C1 segment of cervical spinal cord (tissue), 14 donors: ENCODE measurements around the gene USP9Y.

Experiments used
- DNase-seq, 14 donors: peaks; one replicate each; lab custom pipeline; 2025; lab: John Stamatoyannopoulos, UW

Gene USP9Y

GRCh38 chrY:12784521-12784920, 83.5 kb downstream of the USP9Y start:
- no peak for DNase-seq

DNA sequence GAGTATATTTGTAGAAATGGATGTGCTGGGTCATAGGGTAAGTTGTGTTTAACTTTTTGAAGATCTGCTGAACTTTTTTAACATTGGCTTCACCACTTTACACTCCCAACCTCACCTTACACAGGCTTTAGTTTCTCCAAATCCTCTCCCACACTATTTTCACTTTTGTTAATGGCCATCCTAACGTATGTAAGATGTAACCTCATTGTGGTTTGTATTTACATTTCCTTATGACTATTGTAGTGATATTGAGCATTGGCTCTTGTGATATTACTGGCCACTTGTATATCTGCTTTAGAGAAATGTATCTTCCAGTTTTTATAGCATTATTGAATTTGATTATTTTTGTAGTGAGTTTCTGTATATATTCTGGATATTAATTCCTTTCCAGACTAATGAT, 93.0 kb downstream of the USP9Y start:
- DNase-seq, result no peak

GRCh38 chrY:12808046-12808445, 107.0 kb downstream of the USP9Y start:
- no peak for DNase-seq

DNA sequence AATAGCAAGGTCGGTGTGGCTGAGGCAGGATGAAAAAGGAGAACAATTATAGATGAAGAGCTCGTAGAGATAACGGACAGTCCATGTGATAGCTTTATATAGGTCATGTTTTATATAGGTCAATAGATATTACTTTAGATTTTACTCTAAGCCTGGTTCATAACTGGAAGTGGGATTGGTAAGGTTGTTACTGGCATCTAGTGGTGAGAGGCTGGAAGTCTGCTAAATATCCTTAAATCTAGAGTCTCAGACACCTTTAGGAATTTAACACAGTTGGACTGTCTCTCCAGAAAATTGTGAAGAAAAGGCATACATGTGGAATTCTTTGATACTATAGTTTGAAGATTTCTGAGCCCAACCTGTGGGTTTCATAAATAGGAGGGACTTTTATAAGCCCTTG, 108.0 kb downstream of the USP9Y start:
- DNase-seq, result no peak

- DNase-seq, result no peak
These were observed 122.4 kb downstream of the USP9Y start for GRCh38 chrY:12823408-12823807.

GRCh38 chrY:12826791-12827190, 125.8 kb downstream of the USP9Y start:
- no peak for DNase-seq

- DNase-seq, result no peak
These were observed 132.3 kb downstream of the USP9Y start for GRCh38 chrY:12833284-12833683.

DNA sequence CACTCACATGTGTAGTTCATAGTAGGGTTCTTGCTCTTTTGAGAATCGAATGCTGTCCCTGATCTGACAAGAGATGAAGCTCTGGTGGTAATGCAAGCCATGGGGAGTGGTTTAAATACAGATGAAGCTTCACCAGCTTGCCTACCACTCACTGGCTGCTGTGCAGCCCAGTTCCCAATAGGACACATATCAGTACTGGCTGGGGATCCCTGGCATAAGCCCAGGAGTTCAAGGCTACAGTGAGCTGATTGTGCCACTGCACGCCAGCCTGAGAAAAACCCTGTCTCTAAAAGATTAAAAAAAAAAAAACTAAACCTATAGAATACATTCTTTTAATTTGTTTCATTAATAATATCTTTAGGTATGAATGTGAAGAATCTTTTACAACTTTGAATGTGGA, 136.5 kb downstream of the USP9Y start:
- DNase-seq, result no peak

DNA sequence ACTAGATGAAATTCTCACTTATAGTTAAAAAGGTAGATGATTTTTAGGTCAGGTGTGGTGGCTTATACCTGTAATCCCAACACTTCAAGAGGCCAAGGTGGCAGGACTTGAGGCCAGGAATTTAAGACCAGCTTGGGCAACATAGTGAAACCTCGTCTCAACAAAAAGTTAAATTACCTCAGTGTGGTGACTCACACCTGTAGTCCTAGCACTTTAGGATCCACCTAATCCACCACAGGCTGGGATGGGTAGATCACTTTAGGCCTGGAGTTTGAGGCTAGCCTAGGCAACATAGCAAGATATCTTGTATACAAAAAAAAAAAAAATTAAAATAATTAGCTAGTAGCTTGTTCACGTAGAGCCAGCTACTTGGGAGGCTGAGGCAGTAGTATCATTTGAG, 140.3 kb downstream of the USP9Y start:
- no peak for DNase-seq

GRCh38 chrY:12846793-12847192, 145.8 kb downstream of the USP9Y start:
- DNase-seq, result no peak

DNA sequence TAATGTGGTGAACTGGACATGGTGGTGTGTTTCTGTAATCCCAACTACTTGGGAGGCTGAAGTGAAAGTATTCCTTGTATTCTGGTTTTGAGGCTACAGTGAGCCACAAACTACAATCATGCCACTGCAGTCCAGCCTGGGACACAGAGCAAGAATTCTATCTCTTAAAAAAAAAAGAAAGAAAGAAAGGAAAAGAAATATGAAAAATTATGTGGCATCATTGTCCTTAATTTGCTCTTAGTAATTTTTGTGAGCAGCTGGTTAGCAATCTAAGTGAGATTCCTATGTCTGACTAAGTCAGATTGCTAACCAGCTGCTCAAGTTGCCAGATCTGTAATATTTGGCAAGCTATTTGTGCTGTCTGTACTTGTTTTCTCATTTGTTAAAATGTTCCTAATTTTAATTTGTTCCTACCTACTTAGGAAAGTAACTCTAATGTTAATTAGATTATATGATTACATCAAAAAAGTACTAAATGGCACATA, 154.8 kb downstream of the USP9Y start:
- DNase-seq, result no peak

DNA sequence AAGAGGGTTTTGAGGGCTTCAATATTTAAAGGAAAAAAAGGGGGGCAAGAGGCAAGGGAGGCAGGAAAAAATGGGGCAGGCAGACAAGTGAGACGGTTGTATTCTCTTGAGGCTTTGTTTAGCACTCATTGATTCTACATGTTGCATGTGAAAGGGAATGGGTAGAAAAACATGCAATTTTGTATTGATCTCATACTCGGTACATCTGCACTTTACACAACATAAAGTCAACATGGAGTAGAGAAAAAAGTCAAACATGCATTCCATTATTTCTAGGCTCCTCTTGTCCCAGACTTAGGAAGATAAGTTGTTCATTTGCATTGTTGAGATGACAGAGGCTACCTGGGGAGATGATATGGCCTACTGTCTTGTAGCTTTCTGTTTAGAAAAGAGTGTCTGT, 166.9 kb downstream of the USP9Y start:
- no peak for DNase-seq

DNA sequence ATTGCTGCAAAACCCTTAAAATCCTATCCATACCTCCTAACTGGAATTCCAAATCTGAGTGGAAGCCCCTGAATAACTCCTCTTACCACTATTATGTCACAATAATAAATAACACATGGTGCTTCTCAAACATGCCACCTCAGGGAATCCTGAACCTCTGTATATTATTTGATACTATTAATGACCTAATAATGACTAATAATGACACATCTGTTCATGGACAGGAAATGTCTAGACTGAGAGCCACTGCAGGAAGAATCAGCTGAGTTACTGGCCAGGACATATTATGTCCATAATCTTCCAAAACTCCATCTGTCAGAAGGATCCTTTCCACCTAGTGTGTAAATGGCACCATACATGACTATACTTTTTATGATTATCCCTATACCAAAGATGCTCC, 195.9 kb downstream of the USP9Y start:
- no peak for DNase-seq

- no peak for DNase-seq
These were observed 197.6 kb downstream of the USP9Y start for GRCh38 chrY:12898604-12899003.

DNA sequence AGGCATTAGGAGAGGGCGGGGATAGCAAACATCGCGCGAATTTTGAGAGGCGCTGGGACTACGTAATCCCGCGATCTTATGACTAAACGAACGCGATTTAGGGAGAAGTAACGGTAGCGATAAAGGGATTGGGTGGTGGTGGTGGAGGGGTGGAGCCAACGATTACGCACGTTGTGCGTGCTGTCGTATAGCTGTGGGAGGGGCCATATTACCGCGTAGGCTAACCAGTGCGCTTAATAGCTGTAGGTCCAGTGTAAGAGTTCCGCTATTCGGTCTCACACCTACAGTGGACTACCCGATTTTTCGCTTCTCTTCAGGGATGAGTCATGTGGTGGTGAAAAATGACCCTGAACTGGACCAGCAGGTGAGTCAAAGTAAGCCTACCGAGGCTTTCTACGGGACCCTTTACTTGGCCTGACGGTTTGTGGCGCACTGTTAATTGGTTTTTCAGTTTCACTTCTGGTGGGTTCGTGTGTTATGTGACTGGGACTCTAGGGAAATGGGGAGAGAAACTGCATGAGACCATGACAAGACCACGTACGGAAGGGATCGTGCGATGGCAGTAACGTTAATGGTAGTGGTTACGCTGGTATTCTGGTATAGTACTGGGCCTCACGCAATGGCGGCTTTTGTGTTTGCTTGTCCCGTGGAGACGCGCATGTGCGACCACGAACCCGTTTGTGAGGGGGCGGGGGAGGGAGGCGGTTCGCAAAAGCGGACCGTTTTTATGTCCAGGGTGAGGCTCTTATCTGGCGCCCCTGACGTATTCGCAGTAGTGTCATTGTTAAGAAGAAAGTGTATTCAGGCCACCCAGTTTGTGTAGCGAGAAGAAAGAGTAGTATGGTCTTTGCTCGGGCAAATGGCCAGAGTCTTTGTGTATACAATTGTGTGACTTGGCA, 203.8 kb downstream of the USP9Y start, which contains the start of gene DDX3Y:
TSS of gene DDX3Y (plus strand) at position 251 of the 899 bp plus-strand sequence. CDS start at position 320, 69 bp downstream.
- DNase-seq, result peak in 4 of 14 donors; percentile 20 to 87 (median 68)

DNA sequence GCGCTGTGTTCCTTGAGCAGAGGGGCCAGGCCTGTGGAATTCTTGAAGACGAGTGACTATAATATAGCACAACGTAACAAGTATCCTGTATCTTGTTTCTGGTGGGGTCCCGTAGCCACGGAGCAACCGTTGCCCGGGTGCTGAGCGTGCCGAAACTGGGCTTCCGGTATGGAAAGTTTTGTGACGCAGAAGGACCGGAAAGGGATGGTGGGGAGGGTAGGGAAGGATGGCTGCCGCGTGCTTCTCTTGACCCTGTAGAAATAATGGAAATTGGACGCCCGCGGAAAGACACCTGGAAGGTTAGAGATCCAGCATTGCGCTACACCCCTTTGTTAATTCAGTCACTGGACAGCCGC, 204.5 kb downstream of the USP9Y start:
- peak in 4 of 14 donors; percentile 12 to 64 (median 50) for DNase-seq

DNA sequence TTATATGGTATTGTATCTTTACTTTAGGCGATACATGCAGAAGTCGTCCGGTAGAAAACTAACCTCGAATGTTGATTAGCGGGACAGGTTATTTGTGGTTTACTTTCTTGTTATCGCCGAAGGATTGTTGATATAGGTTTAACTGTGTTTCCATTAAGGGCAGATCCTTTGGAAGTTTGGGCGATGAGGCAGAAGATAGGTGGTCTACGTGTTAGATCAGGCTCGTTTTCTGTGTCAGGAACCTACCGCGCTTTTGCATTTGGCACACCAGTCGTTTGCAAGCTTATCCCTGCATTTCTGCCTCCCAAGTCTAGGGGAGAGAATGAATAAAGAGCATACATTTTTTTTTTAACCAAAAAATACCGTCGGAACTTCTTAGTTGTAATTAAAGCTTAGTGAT, 204.9 kb downstream of the USP9Y start:
- no peak for DNase-seq
